GM21529 (cell line): ENCODE data around the gene PARVB.

Experiments used
- ATAC-seq: cut with Tn5 transposase; IDR thresholded peaks from one replicate; pipeline ENCODE4 v1.9.1; 2021; ENCODE audit not compliant: unreplicated experiment

The PARVB gene

GRCh38 chr22:44130076-44130711 is 106.1 kb downstream of the PARVB start:
- no peak for ATAC-seq

- no peak for ATAC-seq
Measured at GRCh38 chr22:44131412-44131811, 107.3 kb downstream of the PARVB start.

- ATAC-seq = no peak
Measured at GRCh38 chr22:44131989-44132685, 108.0 kb downstream of the PARVB start.

- ATAC-seq = no peak
Measured at GRCh38 chr22:44132724-44133123, 108.6 kb downstream of the PARVB start.

GRCh38 chr22:44133161-44133560 is 109.1 kb downstream of the PARVB start:
- ATAC-seq = no peak

- ATAC-seq = no peak
Measured at GRCh38 chr22:44133901-44134571, 109.9 kb downstream of the PARVB start.

GRCh38 chr22:44136112-44136511 is 112.0 kb downstream of the PARVB start:
- ATAC-seq = no peak

GRCh38 chr22:44136786-44137185 is 112.7 kb downstream of the PARVB start:
- no peak for ATAC-seq

GRCh38 chr22:44137415-44137814 is 113.3 kb downstream of the PARVB start:
- no peak for ATAC-seq

- no peak for ATAC-seq
Measured at GRCh38 chr22:44139773-44140172, 115.7 kb downstream of the PARVB start.

- no peak for ATAC-seq
Measured at GRCh38 chr22:44142421-44143104, 118.5 kb downstream of the PARVB start.

GRCh38 chr22:44143105-44143474 is 119.0 kb downstream of the PARVB start:
- ATAC-seq = no peak

- ATAC-seq = no peak
Measured at GRCh38 chr22:44143579-44143978, 119.5 kb downstream of the PARVB start.

- ATAC-seq = no peak
Measured at GRCh38 chr22:44144046-44144569, 120.0 kb downstream of the PARVB start.

GRCh38 chr22:44145544-44145943 is 121.4 kb downstream of the PARVB start:
- ATAC-seq = no peak

- ATAC-seq = no peak
Measured at GRCh38 chr22:44146088-44146861, 122.2 kb downstream of the PARVB start.

- ATAC-seq = no peak
Measured at GRCh38 chr22:44147008-44147645, 123.0 kb downstream of the PARVB start.

- ATAC-seq = no peak
Measured at GRCh38 chr22:44147821-44148574, 123.9 kb downstream of the PARVB start.

GRCh38 chr22:44151676-44152075 is 127.6 kb downstream of the PARVB start:
- no peak for ATAC-seq
